ENCODE results near the gene MDC1. TPM values are rescaled to one million over a fixed set of nuclear protein-coding genes. Genes with fewer than 3 reads are reported as not detected.

Gene MDC1
- total and polyA plus RNA-seq, 2 of the 13 experiments (the other 11 are each of a cell fraction or from before 2014, with no cell fraction given): 8.4 to 14.0 TPM

GRCh38 chr6:30654798-30655742 is 62.0 kb downstream of the MDC1 start (continued):
- TF ChIP-seq PAXIP1 (CRISPR knock-in tag; conservative IDR thresholded peaks at IDR 0.05) (peak; percentile 99), ZNF589 (CRISPR knock-in tag; conservative IDR thresholded peaks at IDR 0.05) (peak; percentile 81; the same call in 1 of the 2 replicates), ZNF382 (CRISPR knock-in tag; IDR thresholded peaks at IDR 0.05; ENCODE audit: borderline replicate concordance) (no peak), TBX2 (CRISPR knock-in tag; IDR thresholded peaks at IDR 0.05; ENCODE audit: borderline replicate concordance) (peak; percentile 93), ZNF747 (CRISPR knock-in tag; IDR thresholded peaks at IDR 0.05; ENCODE audit: borderline replicate concordance) (peak; percentile 95; the same call in 1 of the 2 replicates), ZNF567 (CRISPR knock-in tag; IDR thresholded peaks at IDR 0.05; ENCODE audit: borderline replicate concordance) (no peak; the same call in 1 of the 2 replicates), ZHX1 (CRISPR knock-in tag; IDR thresholded peaks at IDR 0.05; ENCODE audit: low read depth) (peak; percentile 77), ZNF788 (CRISPR knock-in tag; IDR thresholded peaks at IDR 0.05; ENCODE audit: borderline replicate concordance) (peak; percentile 71; the same call in 1 of the 2 replicates), HNF1A (IDR thresholded peaks at IDR 0.05; ENCODE audit: low read depth) (0 out of 2 replicates have a peak, but pooled peaks have one; percentile 43), HNF1A (CRISPR knock-in tag; IDR thresholded peaks at IDR 0.05; ENCODE audit: borderline replicate concordance) (peak; percentile 61; the same call in 1 of the 2 replicates), SIX1 (CRISPR knock-in tag; IDR thresholded peaks at IDR 0.05; ENCODE audit: borderline replicate concordance) (peak; percentile 70; the same call in 1 of the 2 replicates), DMAP1 (CRISPR knock-in tag; IDR thresholded peaks at IDR 0.05) (peak; percentile 94), TBL1XR1 (IDR thresholded peaks at IDR 0.05; ENCODE audit: borderline replicate concordance, low read length, partially characterized antibody) (peak; percentile 17), SRSF9 (IDR thresholded peaks at IDR 0.05; ENCODE audit: borderline replicate concordance, insufficient read depth, low read depth, low read length, poor library complexity, severe bottlenecking) (no peak), LBX2 (CRISPR knock-in tag; IDR thresholded peaks at IDR 0.05; ENCODE audit: borderline replicate concordance) (no peak; the same call in 1 of the 2 replicates), SMYD3 (CRISPR knock-in tag; IDR thresholded peaks at IDR 0.05) (peak; percentile 71; the same call in 1 of the 2 replicates)

Data from HepG2 (cell line).